ENCODE data around the gene NTF3.

NTF3 gene

DNA sequence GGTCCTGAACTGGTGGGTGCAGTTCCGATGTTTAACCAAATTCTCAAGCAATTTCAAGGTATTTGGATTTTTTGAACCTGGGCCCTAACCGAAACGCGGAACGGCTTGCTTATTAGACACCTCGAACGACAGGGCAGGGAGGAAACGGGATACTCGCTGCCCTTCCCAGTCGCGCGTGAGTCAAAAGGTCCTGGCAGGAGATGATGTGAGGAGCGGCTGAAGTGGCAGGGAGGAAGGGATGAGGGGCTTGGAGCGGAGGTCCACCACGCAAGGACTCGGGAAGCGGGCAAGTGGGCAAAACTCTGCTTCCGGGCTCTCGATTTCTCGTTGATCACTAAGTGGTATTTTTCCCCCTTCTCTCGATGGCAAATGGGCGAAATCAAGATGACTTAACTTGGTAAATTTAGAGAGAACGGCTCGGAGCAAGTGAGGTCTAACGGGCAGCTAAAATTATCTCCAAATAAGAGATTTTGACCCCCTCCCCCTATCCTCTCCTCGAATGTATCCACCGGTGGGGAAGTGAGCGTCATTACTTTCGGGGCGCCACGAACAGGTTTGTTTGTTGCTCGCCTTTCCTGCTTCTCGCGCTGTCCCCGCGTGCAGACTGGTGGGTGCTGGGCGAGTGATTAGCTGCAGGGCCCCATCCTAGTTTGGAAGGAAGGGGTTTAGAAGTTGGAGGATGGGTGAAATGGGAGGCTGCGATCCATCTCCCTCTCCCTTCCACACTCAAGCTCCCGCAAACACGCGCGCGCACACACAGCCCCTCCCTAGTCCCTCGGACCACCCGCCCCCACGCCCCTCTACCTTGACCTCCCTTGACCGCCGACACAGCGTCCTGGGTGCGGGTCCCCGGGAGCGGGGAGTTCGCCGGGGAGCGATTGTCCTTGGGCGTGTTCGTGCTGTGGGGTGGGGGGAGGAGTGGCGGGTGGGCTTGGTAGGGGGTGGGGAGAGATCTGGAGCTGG is 986 bp upstream of the NTF3 start:
- no peak for DNase-seq (ENCODE audit: low read depth in 4 of 4, low spot score in 1 of 4)

DNA sequence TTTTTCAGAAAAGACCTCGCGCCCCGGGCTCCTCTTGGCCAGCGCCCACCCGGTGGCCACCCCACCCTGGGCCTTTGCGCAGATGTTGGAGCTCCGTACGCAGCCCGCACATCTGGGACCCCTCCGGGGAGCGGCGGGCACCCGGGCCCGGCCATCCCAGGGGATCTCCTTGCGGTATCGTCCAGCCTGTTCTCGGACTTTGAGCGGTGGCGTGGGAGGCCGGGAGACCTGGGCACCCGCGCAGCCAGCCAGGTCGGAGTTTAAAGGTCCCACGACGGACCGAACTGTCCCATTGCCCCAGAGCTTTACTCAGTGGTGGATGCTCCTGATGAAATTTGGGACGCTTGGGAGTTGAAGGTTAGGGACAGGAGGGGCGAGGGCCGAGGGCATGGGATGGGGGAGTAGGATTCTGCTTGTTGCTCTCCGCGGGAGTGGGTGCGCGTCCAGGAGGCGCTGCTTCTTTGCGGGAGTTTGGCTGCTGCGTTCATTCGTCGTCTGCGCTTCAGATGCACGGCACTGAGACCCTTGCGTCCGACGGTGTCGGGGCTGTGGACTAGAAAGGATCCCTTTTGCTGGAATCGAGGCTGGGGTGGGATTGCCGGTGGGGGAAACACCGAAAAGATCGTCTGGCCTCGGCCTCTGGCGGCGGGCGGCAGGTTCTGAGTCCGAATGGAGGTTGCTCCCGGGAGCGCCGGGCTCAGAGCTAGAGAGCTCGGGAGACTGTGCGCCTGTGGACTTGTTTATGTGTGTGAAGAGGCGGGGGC is 1.4 kb downstream of the NTF3 start:
- no peak for DNase-seq (ENCODE audit: low read depth in 4 of 4, low spot score in 1 of 4)

DNA sequence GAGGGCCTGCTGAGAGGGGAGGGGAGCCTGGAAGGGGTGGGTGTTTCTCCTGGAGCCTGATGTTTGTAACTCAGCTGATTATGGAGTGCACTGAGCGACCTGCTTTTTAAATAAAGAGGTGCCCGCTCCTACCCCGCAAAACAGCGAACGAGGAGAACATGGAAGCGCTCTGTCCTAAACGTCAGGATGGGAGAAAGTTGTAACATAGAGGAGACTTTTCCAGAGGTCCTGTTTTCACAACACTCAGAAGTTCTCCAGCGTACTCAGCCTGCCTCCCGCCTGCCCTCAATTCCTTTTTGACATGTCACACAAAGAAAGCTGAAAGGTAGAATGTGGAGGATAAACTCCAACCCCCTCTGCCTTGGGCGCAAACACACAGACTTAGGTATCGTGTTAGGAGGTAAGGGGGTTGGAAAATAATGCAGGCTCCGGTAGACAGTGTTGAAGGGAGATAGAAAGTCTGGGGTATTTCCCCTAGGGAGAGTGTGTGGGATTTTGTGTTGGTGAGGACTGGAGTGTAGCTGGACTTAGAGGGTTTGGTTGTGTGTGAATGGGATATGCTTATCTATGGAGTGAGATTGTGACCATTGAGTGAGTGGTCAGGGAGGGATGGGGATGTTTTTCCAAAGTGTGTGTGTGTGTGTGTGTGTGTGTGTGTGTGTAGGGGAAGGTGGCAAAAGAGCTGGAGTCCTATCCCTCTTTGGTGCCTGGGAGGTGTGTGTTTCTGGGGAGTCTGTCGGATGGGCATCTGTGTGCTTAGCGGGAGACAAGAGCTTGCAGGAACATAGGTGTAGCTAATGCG is 2.1 kb downstream of the NTF3 start:
- no peak for DNase-seq (ENCODE audit: low read depth in 4 of 4, low spot score in 1 of 4)

DNA sequence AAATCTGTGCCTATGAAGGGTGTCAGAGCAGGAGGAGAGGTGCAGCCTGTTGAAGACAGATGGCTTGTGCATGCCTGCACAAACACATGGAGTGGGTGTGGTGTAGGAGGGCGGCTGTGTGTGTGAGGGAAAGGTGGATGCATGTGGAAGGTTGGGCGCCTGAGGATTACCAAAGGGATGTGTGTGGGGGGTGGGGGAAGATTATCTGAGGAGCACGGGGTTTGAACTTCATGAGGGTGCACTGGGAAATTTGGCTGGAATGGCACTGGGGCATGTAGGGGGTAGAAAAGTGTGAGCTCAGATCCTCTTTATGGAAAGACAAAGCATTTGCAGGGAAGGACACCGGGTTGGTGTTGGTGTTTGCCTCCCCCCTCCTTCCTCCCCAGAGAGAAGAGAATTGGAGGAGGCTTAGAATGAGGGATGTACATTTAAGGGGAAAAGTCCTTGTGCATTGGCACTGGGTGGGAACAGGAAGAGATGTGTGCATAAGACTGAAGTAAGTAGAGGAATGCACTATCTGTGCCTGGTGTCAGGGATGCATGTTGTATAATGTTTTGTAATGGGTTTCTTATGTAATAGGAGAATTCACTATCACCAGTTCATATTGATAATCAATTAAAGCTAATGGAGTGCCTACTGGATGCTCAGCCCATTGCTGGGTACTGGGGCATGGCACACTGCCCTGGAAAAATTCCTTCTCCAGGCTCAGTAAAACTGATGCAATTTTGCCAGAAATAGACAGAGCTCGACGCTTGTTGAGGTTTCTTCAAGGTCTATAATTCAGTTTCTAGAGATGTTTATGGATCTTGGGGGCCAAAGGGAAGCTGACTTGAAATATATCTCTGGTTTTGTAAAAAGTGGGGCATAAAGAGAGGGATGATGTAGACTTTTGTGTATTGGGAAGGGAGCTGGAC is 3.0 kb downstream of the NTF3 start:
- no peak for DNase-seq (ENCODE audit: low read depth in 4 of 4, low spot score in 1 of 4)

DNA sequence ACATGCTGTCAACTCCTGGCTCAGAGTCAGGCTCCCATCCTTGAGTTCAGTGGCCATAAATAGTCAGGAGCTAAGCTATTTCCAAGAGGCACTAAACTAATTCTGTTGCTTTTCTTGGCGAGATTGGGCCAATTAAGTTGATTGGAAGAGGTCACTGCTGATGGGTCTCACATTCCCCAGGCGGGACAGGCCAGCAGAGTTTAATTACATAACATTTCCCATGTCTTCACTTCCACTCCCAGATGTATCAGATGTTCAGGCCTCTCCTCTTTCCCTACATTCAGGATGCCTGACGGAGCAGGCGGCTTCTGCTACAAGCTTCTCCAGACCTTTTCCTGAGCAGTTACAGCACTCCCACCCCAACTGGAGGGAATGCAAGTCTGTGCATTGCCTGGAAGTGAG is 5.3 kb downstream of the NTF3 start:
- DNase-seq (ENCODE audit: low read depth in 4 of 4, low spot score in 1 of 4), result no peak

DNA sequence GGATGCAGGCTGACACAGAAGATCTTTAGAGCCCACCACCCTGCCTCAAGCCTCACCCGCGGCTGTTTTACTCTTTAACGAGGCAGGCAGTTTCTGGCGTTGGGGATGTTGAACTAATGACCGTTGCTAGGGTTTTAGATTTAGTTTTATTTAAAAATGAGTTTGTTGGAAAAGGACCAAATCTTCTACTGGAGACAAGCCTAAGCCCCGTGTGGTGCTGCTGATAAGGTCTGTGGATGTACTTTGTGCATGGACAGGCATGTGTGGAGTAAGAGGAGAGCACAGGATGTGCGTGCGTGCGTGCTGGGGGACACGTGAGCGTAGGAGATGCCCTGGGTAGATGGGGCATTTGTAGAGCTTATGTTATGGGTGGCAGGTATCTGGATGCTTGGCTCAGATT is 5.7 kb downstream of the NTF3 start:
- no peak for DNase-seq (ENCODE audit: low read depth in 4 of 4, low spot score in 1 of 4)

DNA sequence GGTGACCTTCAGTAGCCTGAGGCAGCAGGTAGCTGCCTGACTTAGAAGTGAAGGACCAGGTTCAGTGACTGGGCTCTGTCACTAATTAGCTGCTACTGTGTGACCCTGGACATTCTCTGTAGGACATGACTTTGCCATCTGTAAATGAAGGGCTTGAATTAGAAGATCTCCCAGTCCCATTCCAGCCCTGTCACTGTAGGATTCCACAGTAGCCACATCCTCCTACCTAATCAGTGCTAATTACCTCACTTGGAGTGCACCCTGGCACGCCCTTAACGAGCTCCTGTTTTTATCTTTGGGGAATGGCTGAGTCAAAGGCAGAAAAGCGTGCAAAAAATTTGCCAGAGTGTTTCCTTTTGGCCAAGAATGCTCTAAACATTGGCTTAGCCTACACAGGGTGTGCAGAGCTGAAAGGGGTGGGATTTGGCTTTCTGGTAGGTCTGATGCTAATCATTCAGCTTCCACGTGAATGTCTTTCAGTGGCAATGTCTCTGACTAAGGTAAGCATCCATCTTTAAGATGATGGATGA is 6.8 kb downstream of the NTF3 start:
- no peak for DNase-seq (ENCODE audit: low read depth in 4 of 4, low spot score in 1 of 4)

DNA sequence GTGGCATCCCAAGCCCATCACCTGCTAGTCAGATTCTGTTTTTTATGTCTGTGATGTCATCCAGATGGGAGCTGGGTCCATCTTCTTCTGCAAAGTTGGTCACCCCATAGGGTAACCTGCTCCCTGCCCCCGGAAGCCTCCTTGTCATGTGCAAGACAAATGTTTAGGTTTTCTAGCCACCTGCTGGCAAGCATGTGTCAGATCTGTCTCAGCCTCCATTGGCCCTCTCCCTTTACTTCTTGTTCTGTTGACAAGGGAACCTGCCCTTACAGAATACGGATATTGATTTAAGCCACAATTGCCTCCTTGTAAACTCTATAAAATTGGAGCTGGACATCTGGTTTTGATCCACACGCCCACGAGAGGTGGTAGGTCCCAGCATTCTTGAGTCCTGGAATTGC is 7.5 kb downstream of the NTF3 start:
- no peak for DNase-seq (ENCODE audit: low read depth in 4 of 4, low spot score in 1 of 4)

DNA sequence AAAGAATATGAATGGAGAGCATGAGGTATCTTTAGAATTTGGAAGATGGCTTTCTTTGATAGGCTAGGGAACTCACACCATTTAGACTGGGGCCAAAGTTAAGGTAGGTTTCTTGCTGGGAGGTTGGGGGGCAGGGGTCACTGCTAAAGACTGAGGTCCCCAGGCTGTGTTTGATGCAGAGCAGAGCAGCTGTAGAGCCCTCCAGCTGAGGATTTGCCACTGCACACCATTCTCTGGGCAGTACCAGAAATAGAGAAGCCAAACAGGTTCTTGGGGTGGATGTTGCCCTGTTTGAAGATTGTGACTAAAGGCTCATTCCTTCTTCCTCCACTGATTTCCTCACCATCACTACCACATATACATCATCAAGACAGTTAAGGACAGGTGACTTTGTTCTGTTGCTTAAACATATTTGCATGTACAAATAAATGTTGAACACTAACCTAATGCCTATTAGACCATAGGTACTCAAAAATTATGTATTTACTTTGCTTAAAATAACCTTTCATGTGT is 7.9 kb downstream of the NTF3 start:
- DNase-seq (ENCODE audit: low read depth in 4 of 4, low spot score in 1 of 4), result no peak

DNA sequence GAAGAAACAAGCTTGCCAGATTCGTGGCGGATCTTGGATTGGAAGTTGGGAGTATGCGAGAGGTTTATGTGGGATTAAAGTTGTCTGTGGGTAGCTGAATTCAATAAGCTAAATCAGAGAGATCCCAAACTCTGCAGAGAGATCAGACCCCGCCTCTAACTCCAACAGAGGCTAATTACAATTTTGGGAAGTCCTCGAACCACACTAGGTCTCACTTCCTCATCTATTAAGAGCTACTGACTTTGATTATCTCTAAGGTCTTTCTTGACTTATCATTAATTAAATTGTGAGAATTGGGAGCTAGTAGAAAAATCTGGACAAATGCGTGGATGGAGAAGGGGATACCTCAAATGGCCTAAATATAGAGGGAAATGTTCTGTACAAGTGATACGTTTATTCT is 9.1 kb downstream of the NTF3 start:
- no peak for DNase-seq (ENCODE audit: low read depth in 4 of 4, low spot score in 1 of 4)

DNA sequence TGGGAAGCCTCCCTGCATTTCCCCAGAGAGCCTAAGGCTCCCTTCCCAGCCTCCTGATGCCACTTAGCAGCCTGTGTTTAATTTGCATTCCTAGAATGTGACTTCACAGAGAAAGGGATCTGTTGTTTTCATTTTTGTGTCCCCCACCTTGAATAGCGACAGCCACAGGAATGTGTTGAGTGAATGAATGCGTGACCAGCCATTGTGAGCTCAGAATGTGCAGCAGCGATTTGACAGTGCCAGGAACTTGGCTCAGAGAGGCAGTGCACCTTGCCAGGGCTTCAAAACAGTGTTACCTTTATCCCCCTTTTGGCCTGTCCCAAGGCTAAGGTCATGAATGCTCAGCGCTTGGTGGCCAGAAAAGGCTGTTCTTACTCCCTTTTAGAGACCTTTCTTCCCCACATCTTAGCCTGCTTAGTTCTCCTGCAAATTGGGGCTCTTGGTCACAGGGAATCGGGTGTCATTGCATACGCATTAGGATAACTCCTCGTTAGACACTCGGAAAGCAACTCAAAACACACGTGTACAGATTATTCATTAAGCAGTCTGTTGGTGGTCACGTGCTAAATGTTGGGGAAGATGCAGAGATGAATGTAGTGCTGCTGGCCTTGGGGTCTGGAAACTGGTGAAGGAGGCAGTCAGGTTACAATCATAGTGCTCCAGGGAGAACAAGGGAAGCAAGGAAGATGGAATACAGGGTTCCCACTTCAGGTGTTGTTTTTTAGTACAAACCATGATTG is 9.8 kb downstream of the NTF3 start:
- DNase-seq (ENCODE audit: low read depth in 4 of 4, low spot score in 1 of 4), result no peak

DNA sequence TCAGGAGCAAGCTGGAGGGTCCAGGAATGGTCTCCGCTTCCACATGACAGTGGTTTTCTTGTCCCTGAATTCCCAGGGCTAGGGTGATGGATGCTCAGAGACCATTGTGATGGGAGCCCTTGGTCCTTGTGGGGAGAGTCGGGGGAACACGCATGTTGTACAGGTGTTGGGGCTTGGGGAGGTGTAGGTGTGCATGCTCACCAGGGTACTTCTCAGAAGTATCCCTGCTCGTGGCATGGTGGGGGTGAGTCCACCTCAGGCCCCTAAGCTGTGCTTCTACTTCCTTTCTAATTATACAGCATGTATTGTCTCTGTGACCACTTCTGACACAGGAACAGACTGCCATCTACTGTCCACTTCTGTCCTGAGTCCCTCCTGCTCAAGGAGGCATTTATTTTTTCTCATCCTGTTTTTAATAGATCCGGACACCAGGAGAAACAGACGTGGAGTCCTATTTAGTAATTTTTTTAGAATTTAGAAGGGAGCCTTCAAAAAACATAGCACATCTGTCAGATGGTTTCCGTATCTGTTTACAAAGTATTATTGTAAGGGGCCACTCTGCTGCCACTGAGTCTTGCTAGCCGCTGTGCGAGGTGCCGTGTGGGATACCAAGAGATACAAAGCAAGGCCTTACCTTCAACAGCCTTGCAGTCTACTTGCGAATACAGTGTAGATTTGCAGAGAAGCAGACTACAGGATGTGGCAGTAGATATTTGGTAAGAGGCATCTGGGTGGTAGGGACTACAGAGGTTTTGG is 10.5 kb downstream of the NTF3 start:
- DNase-seq (ENCODE audit: low read depth in 4 of 4, low spot score in 1 of 4), result no peak

DNA sequence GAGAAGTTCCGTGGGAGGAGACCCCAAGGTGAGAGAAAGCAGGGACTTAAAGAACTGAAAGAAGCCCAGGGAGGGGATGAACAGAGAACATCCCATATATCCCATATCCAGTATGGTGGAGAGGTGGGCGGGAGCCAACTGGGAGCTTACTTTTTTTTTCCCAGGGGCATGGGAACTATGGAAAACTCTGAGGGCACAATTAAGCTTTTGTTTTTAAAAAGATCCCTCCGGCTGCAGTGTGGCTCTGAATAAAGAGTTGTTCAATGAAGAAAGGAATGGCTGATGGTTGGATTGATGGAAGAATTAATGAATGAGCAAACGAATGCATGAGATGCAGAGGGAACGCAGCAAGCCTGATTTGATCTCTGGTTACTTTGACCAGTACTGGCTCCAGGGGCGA is 12.6 kb downstream of the NTF3 start:
- DNase-seq (ENCODE audit: low read depth in 4 of 4, low spot score in 1 of 4), result no peak

DNA sequence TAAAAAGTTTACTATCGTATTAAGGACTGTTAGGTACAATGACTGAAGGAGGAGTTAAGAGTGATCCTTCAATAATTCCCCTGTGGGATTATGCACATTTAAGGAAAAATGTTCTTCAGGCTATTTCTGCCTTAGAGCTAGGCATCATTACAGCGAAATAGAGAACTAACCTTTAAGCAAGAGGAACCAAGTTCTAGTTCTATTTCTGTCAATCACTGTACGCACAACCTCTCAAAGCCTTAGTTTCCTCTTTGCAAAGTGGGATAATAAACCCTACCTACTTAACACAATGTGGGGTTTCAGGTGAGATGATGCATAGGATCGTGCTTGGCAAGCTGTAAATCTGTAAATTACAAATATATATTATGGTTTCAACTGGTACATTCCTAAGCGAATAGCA is 15.4 kb downstream of the NTF3 start:
- no peak for DNase-seq (ENCODE audit: low read depth in 4 of 4, low spot score in 1 of 4)

DNA sequence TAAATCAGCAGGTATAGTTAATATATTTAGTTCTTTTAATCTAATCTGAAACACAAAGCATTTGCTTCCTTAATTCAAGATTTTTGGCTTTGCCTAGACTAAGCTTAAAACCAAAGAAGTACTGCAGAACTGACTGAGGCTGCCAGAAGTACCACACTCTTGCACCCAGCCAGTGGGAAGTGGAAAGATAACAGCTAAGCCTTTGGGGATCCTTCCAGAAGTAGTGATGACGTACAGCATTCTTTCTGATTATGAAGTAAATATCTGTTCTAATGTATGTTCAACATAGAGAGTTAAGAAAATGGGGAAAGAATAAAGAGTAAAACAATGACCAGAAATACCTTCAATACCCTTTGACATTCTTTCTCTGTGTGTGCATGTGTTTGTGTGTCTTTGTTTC is 19.3 kb downstream of the NTF3 start:
- no peak for DNase-seq (ENCODE audit: low read depth in 4 of 4, low spot score in 1 of 4)

DNA sequence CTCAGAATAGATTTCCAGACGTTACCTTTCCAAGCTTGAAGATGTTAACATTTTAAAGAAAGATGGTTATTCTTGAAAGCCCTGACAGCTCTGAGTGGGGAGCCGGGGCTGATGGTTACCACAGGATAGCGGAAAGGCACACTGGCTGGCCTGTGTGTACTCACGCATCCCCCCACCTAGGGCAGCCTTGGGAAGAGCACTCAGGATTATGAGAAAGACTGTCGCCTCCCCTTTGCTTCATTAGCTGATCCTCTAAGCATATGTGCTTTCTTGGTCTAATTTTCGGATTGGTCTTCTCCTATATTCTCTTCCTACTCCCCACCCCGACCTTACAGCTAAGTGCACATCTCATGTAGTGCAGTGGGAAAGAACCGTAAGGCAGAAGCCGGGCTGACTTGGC is 20.7 kb downstream of the NTF3 start:
- no peak for DNase-seq (ENCODE audit: low read depth in 4 of 4, low spot score in 1 of 4)

DNA sequence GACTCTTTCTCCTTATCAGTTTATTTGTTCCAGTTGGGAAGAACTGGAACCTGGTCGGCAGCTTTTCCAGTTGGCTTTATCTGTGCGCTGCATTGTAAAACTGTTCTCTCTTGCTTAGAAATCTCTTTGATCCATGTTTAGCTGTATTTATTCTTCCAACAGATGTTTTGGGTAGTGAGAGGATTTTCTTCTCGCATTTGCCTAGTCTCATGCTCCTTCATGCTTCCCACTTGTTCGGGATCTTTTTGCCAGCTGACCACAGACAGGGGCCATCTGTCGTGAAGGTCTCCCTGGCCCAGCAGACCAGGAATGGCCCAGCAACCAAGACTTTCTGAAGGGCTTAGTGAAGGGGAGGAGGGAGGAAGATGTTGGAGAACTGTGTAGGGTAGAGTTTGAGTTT is 21.6 kb downstream of the NTF3 start:
- no peak for DNase-seq (ENCODE audit: low read depth in 4 of 4, low spot score in 1 of 4)

DNA sequence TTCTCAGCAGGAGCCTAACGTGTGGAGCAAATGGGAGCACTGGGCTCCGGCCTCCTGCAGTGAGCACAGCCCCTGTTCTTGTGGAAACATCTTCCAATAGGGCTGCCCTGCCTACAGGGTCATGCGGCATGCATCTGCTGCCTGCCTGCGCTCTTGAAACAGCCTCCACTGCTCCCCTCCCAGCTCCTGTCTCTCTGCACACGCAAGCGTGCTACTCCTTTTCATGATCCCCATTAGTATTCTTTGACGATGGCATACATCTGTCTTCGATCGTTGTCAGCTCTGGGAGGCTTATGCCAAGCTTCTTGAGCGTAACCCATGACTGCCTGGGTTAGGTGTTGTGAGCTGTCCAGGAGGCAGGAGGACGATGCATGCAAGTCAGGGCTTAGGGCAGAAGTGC is 23.1 kb downstream of the NTF3 start:
- DNase-seq (ENCODE audit: low read depth in 4 of 4, low spot score in 1 of 4), result no peak

DNA sequence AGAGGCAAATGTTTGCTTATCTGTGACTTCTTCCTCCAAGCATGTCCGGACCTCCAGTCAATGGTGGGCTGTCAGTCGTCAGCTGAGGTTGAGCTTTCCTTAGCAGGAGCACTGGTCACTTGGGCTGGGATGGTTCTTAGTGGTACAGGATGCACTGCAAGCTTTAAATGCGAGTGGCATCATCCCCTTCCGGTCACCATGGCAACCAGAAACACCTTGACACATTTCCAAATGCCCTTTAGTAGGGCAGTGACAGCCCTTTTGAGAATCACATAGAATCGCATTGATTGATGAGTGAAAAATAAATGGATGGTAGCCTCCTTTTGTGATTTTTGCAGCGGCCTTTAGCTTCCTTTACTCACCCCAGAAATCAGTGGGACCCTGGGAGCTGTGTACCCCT is 24.1 kb downstream of the NTF3 start:
- DNase-seq (ENCODE audit: low read depth in 4 of 4, low spot score in 1 of 4), result no peak

Measured in stimulated activated CD4-positive, alpha-beta T cell treated with anti-CD3 and anti-CD28 coated beads, Interleukin-1b, Interleukin-23, amount 100 ng/mL, for 24 hours (primary cell).